WTC11 (cell line): ENCODE data around the gene DPP10. TPM values are rescaled to one million over a fixed set of nuclear protein-coding genes. Genes with fewer than 3 reads are reported as not detected.

Source experiments
- ATAC-seq: fragments of 200-7000 bp; cut with Tn5 transposase; 2 replicates; pipeline ENCODE4 v1.10.0; 2021; ENCODE audit warnings: mild to moderate bottlenecking, moderate library complexity
- CTCF ChIA-PET: fragments of 300-600 bp; sonication (Branson Sonifier 250); formaldehyde crosslinking; loops from one replicate; lab custom pipeline; 2021; ENCODE audit warnings: antibody characterized with exemption; lab: Charles Lee
- POLR2A ChIA-PET: fragments of 350-600 bp; sonication (Branson Sonifier 250); formaldehyde crosslinking; loops from one replicate; lab custom pipeline; 2021; ENCODE audit warnings: antibody characterized with exemption; lab: Charles Lee
- DNase-seq: peaks from one replicate; pipeline ENCODE4 v3.0.0; 2021; ENCODE audit warnings: low spot score
- H3K27ac Mint-ChIP-seq: 2 replicates; pipeline ENCODE4 v1.8.0; 2021; ENCODE audit warnings: mixed read lengths
- H3K27me3 Mint-ChIP-seq: 2 replicates; pipeline ENCODE4 v1.8.0; 2021; ENCODE audit warnings: low read depth, mild to moderate bottlenecking, moderate library complexity, mixed read lengths
- H3K36me3 Mint-ChIP-seq: 2 replicates; pipeline ENCODE4 v1.8.0; 2021; ENCODE audit warnings: mixed read lengths
- H3K4me1 Mint-ChIP-seq: 2 replicates; pipeline ENCODE4 v1.8.0; 2022; ENCODE audit warnings: mixed read lengths
- H3K4me3 Mint-ChIP-seq: 2 replicates; pipeline ENCODE4 v1.8.0; 2021; ENCODE audit warnings: mild to moderate bottlenecking, moderate library complexity, mixed read lengths
- H3K9me3 Mint-ChIP-seq: 2 replicates; pipeline ENCODE4 v1.8.0; 2021; ENCODE audit warnings: mixed read lengths
- ARID4B ChIP-seq: sonication (generic); formaldehyde crosslinking; IDR thresholded peaks from 2 replicates; pipeline ENCODE4 v1.8.0; 2023; ENCODE audit warnings: missing genetic modification reagents, mild to moderate bottlenecking, borderline replicate concordance
- CREB1 ChIP-seq: sonication (generic); formaldehyde crosslinking; IDR thresholded peaks from 2 replicates; pipeline ENCODE4 v1.8.0; 2023; ENCODE audit warnings: mild to moderate bottlenecking, missing genetic modification reagents
- E2F4 ChIP-seq: sonication (generic); formaldehyde crosslinking; IDR thresholded peaks from 2 replicates; pipeline ENCODE4 v1.8.1; 2022; ENCODE audit warnings: low read depth, mild to moderate bottlenecking, moderate library complexity, missing genetic modification reagents, borderline replicate concordance
- E2F5 ChIP-seq: sonication (generic); formaldehyde crosslinking; IDR thresholded peaks from 2 replicates; pipeline ENCODE4 v1.8.1; 2022; ENCODE audit warnings: mild to moderate bottlenecking, moderate library complexity, missing genetic modification reagents
- ESRRA ChIP-seq: sonication (generic); formaldehyde crosslinking; IDR thresholded peaks from 2 replicates; pipeline ENCODE4 v1.8.1; 2022; ENCODE audit warnings: mild to moderate bottlenecking, missing genetic modification reagents, borderline replicate concordance
- HMGXB4 ChIP-seq: sonication (generic); formaldehyde crosslinking; IDR thresholded peaks from 2 replicates; pipeline ENCODE4 v1.8.1; 2023; ENCODE audit warnings: mild to moderate bottlenecking, moderate library complexity, missing genetic modification reagents
- IRF1 ChIP-seq: sonication (generic); formaldehyde crosslinking; IDR thresholded peaks from 2 replicates; pipeline ENCODE4 v1.8.0; 2023; ENCODE audit warnings: missing genetic modification reagents
- IRF2 ChIP-seq: sonication (generic); formaldehyde crosslinking; IDR thresholded peaks from 2 replicates; pipeline ENCODE4 v1.8.0; 2022; ENCODE audit warnings: low read depth, missing genetic modification reagents, borderline replicate concordance
- MAX ChIP-seq: sonication (generic); formaldehyde crosslinking; IDR thresholded peaks from 2 replicates; pipeline ENCODE4 v1.8.0; 2022; ENCODE audit warnings: mild to moderate bottlenecking, missing genetic modification reagents
- NR3C1 ChIP-seq: sonication (generic); formaldehyde crosslinking; conservative IDR thresholded peaks from 2 replicates; pipeline ENCODE4 v1.8.1; 2023; ENCODE audit warnings: low read depth, mild to moderate bottlenecking, missing genetic modification reagents
- RORB ChIP-seq: fragments of 250-450 bp; sonication (Bioruptor Pico); IDR thresholded peaks from 2 replicates; pipeline ENCODE4 v1.9.0; 2021; ENCODE audit warnings: mild to moderate bottlenecking
- USF1 ChIP-seq: sonication (generic); formaldehyde crosslinking; IDR thresholded peaks from 2 replicates; pipeline ENCODE4 v1.8.0; 2022; ENCODE audit warnings: mild to moderate bottlenecking, missing genetic modification reagents
- USF2 ChIP-seq: sonication (generic); formaldehyde crosslinking; IDR thresholded peaks from 2 replicates; pipeline ENCODE4 v1.8.1; 2023; ENCODE audit warnings: mild to moderate bottlenecking, missing genetic modification reagents, moderate library complexity
- ZNF121 ChIP-seq: sonication (generic); formaldehyde crosslinking; IDR thresholded peaks from 2 replicates; pipeline ENCODE4 v1.8.0; 2023; ENCODE audit warnings: missing genetic modification reagents
- ZNF263 ChIP-seq: sonication (generic); formaldehyde crosslinking; IDR thresholded peaks from 2 replicates; pipeline ENCODE4 v1.8.1; 2022; ENCODE audit warnings: low read depth, mild to moderate bottlenecking, moderate library complexity, missing genetic modification reagents
- ZNF396 ChIP-seq: fragments of 250-450 bp; sonication (Bioruptor Pico); IDR thresholded peaks from 2 replicates; pipeline ENCODE4 v1.8.0; 2021; ENCODE audit warnings: mild to moderate bottlenecking, moderate library complexity, borderline replicate concordance
- ZNF532 ChIP-seq: fragments of 250-450 bp; sonication (Bioruptor Pico); IDR thresholded peaks from 2 replicates; pipeline ENCODE4 v1.9.0; 2021; ENCODE audit warnings: mild to moderate bottlenecking, borderline replicate concordance
- total RNA-seq: library from RNA; stranded (reverse); gene quantifications from 3 replicates; pipeline ENCODE4 v1.2.3, GENCODE V29; 2021

DPP10 gene
- total RNA-seq, 1 experiment from 2014 or later: 4.0 TPM

- TF ChIP-seq HMGXB4: no peak
- TF ChIP-seq CREB1 (CRISPR knock-in tag): no peak
Observed at GRCh38 chr2:114727012-114727411, 284.6 kb downstream of the DPP10 start (continued).

GRCh38 chr2:114728372-114728771 lies 285.9 kb downstream of the DPP10 start:
- Mint-ChIP-seq H3K9me3 (peaks cover 36% of the 10 kb centered on the region), H3K4me3 (no peak overlapping the region), H3K36me3 (peaks cover 22% of the 10 kb centered on the region), H3K27ac (no peak overlapping the region), H3K4me1 (peaks cover 6% of the 10 kb centered on the region; the same call in 1 of the 2 replicates), H3K27me3 (peaks cover 3% of the 10 kb centered on the region; the same call in 1 of the 2 replicates)
- ChIA-PET CTCF (no interaction called here), POLR2A (no interaction called here)
- DNase-seq (no peak), ATAC-seq (no peak)
- no peak for TF ChIP-seq ARID4B (CRISPR knock-in tag)
- TF ChIP-seq NR3C1: no peak
- no peak for TF ChIP-seq ESRRA (CRISPR knock-in tag)
- no peak for TF ChIP-seq RORB
- TF ChIP-seq ZNF396 (CRISPR knock-in tag): no peak
- no peak for TF ChIP-seq MAX (CRISPR knock-in tag)
- no peak for TF ChIP-seq E2F5 (CRISPR knock-in tag)
- no peak for TF ChIP-seq USF2 (CRISPR knock-in tag)
- no peak for TF ChIP-seq USF1 (CRISPR knock-in tag)
- no peak for TF ChIP-seq E2F4 (CRISPR knock-in tag)
- no peak for TF ChIP-seq ZNF532 (CRISPR knock-in tag)
- no peak for TF ChIP-seq IRF1 (CRISPR knock-in tag)
- TF ChIP-seq IRF2 (CRISPR knock-in tag): no peak
- TF ChIP-seq ZNF263 (CRISPR knock-in tag): no peak
- no peak for TF ChIP-seq ZNF121 (CRISPR knock-in tag)
